Measurements from ENCODE around the gene RALGAPB.

Gene RALGAPB

DNA sequence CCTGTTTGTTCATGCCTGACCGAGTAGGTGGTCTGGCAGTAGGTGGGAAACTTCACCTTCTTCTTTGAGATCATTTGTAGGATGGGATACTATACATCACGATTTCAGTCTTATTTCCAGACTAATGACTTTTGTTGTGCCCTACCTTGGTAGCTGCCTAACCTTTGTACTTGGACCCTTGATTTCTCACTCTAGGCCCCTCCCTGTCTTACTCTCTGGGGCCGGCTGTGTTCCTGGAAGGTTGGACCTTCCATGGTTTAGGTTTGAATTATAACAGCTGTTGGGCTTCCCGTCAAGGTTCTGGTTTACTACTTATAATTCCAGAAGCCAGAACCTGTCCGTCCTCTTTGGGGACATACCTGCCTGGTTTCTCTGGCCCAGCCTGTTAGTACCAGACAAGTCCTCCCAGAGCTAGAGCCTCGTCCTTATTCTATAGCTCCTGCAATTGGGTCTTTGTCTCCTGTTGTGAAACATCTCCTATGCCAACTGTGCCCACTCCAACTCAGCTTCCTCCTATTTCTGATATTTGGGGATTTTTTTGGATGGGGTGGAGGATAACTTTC is 93.5 kb downstream of the RALGAPB start:
- TF ChIP-seq TAF1 (IDR thresholded peaks at IDR 0.05; ENCODE audit: low read depth) (no peak), FOXM1 (IDR thresholded peaks at IDR 0.05; ENCODE audit: borderline replicate concordance, low read depth) (no peak), RAD21 (IDR thresholded peaks at IDR 0.05; ENCODE audit: low read depth) (no peak), NFIC (IDR thresholded peaks at IDR 0.05) (no peak), TEAD4 (IDR thresholded peaks at IDR 0.05) (no peak), TCF12 (IDR thresholded peaks at IDR 0.05; ENCODE audit: low read depth) (no peak), CEBPB (IDR thresholded peaks at IDR 0.05) (no peak), EP300 (IDR thresholded peaks at IDR 0.05; ENCODE audit: borderline replicate concordance) (no peak), ZBTB7A (IDR thresholded peaks at IDR 0.05; ENCODE audit: low read depth) (no peak), EGR1 (IDR thresholded peaks at IDR 0.05) (no peak), CREB1 (IDR thresholded peaks at IDR 0.05; ENCODE audit: low read depth) (no peak)
- TF ChIP-seq, protein P1, sequence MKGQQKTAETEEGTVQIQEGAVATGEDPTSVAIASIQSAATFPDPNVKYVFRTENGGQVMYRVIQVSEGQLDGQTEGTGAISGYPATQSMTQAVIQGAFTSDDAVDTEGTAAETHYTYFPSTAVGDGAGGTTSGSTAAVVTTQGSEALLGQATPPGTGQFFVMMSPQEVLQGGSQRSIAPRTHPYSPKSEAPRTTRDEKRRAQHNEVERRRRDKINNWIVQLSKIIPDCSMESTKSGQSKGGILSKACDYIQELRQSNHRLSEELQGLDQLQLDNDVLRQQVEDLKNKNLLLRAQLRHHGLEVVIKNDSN (IDR thresholded peaks at IDR 0.05): no peak
- TF ChIP-seq, protein P2, sequence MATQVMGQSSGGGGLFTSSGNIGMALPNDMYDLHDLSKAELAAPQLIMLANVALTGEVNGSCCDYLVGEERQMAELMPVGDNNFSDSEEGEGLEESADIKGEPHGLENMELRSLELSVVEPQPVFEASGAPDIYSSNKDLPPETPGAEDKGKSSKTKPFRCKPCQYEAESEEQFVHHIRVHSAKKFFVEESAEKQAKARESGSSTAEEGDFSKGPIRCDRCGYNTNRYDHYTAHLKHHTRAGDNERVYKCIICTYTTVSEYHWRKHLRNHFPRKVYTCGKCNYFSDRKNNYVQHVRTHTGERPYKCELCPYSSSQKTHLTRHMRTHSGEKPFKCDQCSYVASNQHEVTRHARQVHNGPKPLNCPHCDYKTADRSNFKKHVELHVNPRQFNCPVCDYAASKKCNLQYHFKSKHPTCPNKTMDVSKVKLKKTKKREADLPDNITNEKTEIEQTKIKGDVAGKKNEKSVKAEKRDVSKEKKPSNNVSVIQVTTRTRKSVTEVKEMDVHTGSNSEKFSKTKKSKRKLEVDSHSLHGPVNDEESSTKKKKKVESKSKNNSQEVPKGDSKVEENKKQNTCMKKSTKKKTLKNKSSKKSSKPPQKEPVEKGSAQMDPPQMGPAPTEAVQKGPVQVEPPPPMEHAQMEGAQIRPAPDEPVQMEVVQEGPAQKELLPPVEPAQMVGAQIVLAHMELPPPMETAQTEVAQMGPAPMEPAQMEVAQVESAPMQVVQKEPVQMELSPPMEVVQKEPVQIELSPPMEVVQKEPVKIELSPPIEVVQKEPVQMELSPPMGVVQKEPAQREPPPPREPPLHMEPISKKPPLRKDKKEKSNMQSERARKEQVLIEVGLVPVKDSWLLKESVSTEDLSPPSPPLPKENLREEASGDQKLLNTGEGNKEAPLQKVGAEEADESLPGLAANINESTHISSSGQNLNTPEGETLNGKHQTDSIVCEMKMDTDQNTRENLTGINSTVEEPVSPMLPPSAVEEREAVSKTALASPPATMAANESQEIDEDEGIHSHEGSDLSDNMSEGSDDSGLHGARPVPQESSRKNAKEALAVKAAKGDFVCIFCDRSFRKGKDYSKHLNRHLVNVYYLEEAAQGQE (IDR thresholded peaks at IDR 0.05; ENCODE audit: low read depth): no peak

DNA sequence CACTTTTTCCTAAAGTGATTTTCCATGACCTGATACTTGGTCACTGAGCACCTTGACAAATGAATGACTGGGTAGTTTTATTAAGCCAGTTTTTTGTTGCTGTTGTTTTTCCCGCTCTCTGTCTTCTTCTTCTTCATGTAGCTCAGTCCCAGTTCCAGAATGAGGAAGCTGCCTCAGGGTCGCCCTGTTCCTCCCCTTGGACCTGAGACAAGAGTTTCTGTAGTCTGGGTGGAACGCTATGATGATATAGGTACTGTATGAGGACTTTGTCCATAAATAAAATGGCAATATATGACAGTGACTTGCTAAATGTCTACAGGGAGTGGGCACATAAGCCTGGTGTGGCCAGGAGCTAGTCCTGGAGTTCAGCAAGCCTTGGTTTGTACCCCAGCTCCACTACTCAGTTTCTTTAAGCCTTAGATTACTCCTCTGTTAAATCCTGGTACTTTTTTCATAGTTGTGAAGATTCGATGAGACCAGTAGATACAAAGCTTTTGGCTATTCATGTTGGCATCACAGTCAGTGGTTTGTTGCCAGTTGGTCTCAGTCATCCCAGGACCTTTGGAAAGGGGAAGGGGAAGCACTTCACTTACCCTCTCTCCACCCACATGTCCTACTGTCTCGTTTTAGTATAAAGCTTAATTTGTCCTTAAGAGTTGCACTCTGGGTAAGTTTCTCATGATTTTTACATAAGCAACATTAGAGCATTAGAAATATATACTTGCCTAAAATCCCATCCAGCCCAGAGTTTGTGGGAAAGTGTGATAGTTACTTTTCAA is 97.3 kb downstream of the RALGAPB start:
- TF ChIP-seq EGR1 (IDR thresholded peaks at IDR 0.05): no peak
- no peak for TF ChIP-seq EP300 (IDR thresholded peaks at IDR 0.05; ENCODE audit: borderline replicate concordance)
- no peak for TF ChIP-seq CEBPB (IDR thresholded peaks at IDR 0.05)
- no peak for TF ChIP-seq NFIC (IDR thresholded peaks at IDR 0.05)
- TF ChIP-seq TEAD4 (IDR thresholded peaks at IDR 0.05): no peak
- no peak for TF ChIP-seq CREB1 (IDR thresholded peaks at IDR 0.05; ENCODE audit: low read depth)
- no peak for TF ChIP-seq RAD21 (IDR thresholded peaks at IDR 0.05; ENCODE audit: low read depth)
- TF ChIP-seq, protein P3, sequence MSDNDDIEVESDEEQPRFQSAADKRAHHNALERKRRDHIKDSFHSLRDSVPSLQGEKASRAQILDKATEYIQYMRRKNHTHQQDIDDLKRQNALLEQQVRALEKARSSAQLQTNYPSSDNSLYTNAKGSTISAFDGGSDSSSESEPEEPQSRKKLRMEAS (IDR thresholded peaks at IDR 0.05): no peak
- TF ChIP-seq TAF1 (IDR thresholded peaks at IDR 0.05; ENCODE audit: low read depth): no peak

DNA sequence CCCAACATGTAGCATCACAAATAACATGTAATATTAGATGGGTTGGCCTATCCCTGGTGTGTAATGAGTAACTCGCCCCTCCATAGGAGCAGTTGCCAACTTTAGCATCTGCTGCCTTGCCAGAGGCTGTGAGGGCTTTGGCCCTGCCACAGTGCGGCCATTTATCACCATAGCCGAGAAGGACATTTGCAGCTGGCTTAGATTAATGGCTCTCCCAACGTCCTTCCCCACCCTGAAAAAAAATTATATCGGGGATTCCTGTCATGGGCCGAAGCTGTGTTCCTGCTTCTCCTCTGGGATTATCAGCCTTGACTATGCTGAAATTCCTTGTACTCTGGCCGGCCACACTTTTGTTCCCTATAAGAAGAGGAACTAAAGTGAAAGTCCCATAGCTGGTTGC is 100.8 kb downstream of the RALGAPB start:
- TF ChIP-seq TEAD4 (IDR thresholded peaks at IDR 0.05): no peak
- TF ChIP-seq, protein P3 (IDR thresholded peaks at IDR 0.05): no peak
- TF ChIP-seq, protein P1 (IDR thresholded peaks at IDR 0.05): no peak
- TF ChIP-seq TCF12 (IDR thresholded peaks at IDR 0.05; ENCODE audit: low read depth): no peak
- TF ChIP-seq TAF1 (IDR thresholded peaks at IDR 0.05; ENCODE audit: low read depth): no peak
- TF ChIP-seq ZBTB7A (IDR thresholded peaks at IDR 0.05; ENCODE audit: low read depth): no peak
- TF ChIP-seq EP300 (IDR thresholded peaks at IDR 0.05; ENCODE audit: borderline replicate concordance): no peak
- no peak for TF ChIP-seq RAD21 (IDR thresholded peaks at IDR 0.05; ENCODE audit: low read depth)

DNA sequence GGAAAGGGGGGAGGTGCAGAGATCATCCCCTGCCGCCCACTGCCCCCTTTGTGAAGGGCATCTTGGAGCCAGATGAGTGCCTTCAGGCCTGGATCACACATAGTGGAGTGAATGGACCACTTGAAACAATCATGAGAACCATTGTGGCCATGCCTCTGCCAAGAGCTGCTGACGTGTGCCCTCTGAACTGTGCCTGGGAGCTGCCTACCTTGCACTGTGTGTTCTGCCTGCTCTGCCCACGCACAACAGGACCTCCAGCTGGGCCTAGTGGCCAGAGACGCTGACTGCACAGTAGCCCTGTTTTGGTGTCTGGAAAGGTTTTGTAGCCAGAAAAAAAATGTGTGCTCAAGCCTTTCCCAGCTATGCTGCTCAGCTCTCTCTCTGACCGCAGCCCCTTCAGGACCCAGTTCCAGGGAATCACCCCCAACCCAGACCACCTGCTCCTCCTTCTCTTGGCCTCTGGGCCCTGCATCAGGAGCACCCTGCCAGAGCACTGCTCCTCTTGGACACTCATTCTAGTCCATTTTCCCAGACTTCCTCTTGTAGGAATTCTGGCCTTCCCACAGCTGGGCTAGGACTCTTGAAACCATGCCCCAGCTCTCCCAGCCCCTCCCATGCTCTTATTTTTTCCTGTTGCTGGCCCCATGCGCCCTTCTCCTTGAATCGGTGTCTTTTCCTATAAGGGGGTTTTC is 106.7 kb downstream of the RALGAPB start:
- peak; percentile 24; the same call in 1 of the 2 replicates for TF ChIP-seq EP300 (IDR thresholded peaks at IDR 0.05; ENCODE audit: borderline replicate concordance)
- TF ChIP-seq EGR1 (IDR thresholded peaks at IDR 0.05): peak; percentile 96
- no peak for TF ChIP-seq CREB1 (IDR thresholded peaks at IDR 0.05; ENCODE audit: low read depth)

DNA sequence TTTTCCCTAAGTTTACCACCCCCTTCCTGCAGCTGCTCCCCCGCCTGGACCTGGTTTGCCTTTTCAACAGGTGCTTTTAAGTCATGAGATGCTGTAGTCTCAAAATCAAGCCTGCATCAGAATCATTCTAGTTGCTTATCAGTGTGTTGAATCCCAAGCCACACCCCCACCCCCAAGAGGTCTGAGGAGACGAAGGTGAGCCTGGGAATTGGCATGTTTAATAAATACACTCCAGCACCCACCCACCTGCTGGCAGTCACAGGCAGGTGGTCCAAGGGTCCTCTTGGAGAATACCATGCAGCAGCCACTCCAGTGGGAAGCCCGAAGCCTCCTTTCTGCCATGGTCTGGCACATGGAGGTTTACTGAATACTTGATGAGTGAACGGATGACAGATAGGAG is 107.3 kb downstream of the RALGAPB start:
- TF ChIP-seq TEAD4 (IDR thresholded peaks at IDR 0.05) (no peak), ZBTB7A (IDR thresholded peaks at IDR 0.05; ENCODE audit: low read depth) (no peak)

DNA sequence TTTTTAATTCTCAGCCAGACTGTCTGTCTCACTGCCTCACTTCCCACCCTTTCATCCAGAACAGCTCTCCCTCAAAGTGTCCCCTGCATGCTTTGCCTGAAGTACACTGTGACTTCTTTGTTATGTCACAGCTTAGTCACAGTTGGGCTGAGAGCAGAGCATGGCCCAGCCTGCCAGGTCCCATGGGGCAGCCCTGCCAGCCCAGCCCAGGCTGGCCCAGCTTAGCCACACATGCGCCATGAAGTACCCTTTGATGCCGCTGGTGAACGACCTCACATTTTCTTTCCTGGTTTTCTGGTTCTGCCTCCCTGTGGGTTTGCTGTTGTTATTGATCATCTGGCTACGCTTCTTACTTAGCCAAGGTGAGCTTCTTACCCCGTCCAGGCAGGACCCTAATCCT is 108.4 kb downstream of the RALGAPB start, which contains the start of gene ADIG:
ADIG (plus strand) TSS at position 185 of the 400 bp plus-strand sequence; CDS start at position 239, 54 bp downstream.
- TF ChIP-seq, protein P3 (IDR thresholded peaks at IDR 0.05): no peak
- TF ChIP-seq EP300 (IDR thresholded peaks at IDR 0.05; ENCODE audit: borderline replicate concordance): no peak
- TF ChIP-seq ZBTB7A (IDR thresholded peaks at IDR 0.05; ENCODE audit: low read depth): no peak
- TF ChIP-seq CREB1 (IDR thresholded peaks at IDR 0.05; ENCODE audit: low read depth): no peak
- TF ChIP-seq TCF12 (IDR thresholded peaks at IDR 0.05; ENCODE audit: low read depth): no peak
- TF ChIP-seq FOXM1 (IDR thresholded peaks at IDR 0.05; ENCODE audit: borderline replicate concordance, low read depth): no peak
- no peak for TF ChIP-seq TEAD4 (IDR thresholded peaks at IDR 0.05)

DNA sequence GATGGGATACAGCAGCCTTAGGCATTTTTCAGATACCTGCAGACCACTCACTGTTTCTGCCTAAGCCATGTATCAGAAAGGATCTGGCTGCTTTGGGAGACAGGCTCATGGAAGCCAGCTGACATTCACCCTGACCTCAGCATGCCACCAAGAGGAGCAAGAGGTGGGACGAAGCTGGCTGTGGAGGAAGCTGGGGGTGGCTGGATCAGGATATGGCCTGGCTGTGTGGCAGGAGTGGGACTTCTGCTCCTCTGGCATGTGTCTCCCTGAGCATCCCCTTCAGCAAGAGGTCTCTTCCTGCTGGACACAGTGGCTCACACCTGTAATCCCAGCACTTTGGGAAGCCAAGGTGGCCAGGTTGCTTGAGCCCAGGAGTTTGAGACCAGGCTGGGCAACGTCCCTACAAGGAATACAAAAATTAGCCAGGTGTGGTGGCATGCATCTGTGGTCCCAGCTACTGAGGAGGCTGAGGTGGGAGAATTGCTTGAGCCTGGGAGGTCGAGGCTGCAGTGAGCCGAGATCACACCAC is 109.3 kb downstream of the RALGAPB start:
- TF ChIP-seq YY1 (IDR thresholded peaks at IDR 0.05; ENCODE audit: low read depth) (no peak), RAD21 (IDR thresholded peaks at IDR 0.05; ENCODE audit: low read depth) (no peak), CEBPB (IDR thresholded peaks at IDR 0.05) (no peak), CREB1 (IDR thresholded peaks at IDR 0.05; ENCODE audit: low read depth) (no peak), TEAD4 (IDR thresholded peaks at IDR 0.05) (no peak), ZBTB7A (IDR thresholded peaks at IDR 0.05; ENCODE audit: low read depth) (no peak), EGR1 (IDR thresholded peaks at IDR 0.05) (no peak)
- TF ChIP-seq, protein P1 (IDR thresholded peaks at IDR 0.05): no peak
- TF ChIP-seq, protein P2 (IDR thresholded peaks at IDR 0.05; ENCODE audit: low read depth): no peak

All from Ishikawa (cell line).